Kidney (tissue), 14 donors: ENCODE results near the gene RIMS1. TPM values are rescaled to one million over a fixed set of nuclear protein-coding genes. Genes with fewer than 3 reads are reported as not detected.

Experiments
- DNase-seq, 5 donors: peaks; one replicate each; pipeline ENCODE4 v3.0.0-alpha.2; 2013 to 2020
- FAIRE-seq: peaks from 2 replicates; lab custom pipeline; 2012; peaks lifted over from hg19 to GRCh38; lab: Jason Lieb, UNC
- H3K27ac ChIP-seq, 2 donors: one replicate each; pipeline ENCODE4 v1.7.0; 2013; ENCODE audit warnings: low read depth in 2 of 2, low read length in 2 of 2, inconsistent platforms in 1 of 2
- H3K27me3 ChIP-seq: one replicate; pipeline ENCODE4 v1.7.1; 2013; ENCODE audit warnings: low read length, inconsistent platforms; ENCODE audit not compliant: control insufficient read depth, insufficient read depth
- H3K36me3 ChIP-seq, 3 donors: one replicate each; pipeline versions ENCODE4 v1.7.0 to v1.7.1; 2013; ENCODE audit warnings: low read length in 3 of 3, control low read depth in 1 of 3, inconsistent platforms in 1 of 3; ENCODE audit not compliant: insufficient read depth in 3 of 3, control insufficient read depth in 2 of 3
- H3K4me1 ChIP-seq, 3 donors: one replicate each; pipeline versions ENCODE4 v1.7.0 to v1.7.1; 2013; ENCODE audit warnings: low read length in 3 of 3, inconsistent platforms in 1 of 3, low read depth in 1 of 3; ENCODE audit not compliant: control insufficient read depth in 2 of 3, insufficient read depth in 2 of 3
- H3K4me3 ChIP-seq, 3 donors: one replicate each; pipeline versions ENCODE4 v1.7.0 to v1.8.1; 2013; ENCODE audit warnings: low read length in 3 of 3, control low read depth in 1 of 3, inconsistent platforms in 1 of 3
- H3K9ac ChIP-seq, 3 donors: one replicate each; pipeline versions ENCODE4 v1.7.0 to v1.7.1; 2013; ENCODE audit warnings: low read length in 3 of 3, control low read depth in 1 of 3, inconsistent platforms in 1 of 3
- H3K9me3 ChIP-seq, 3 donors: one replicate each; pipeline versions ENCODE4 v1.7.0 to v1.7.1; 2013; ENCODE audit warnings: low read length in 3 of 3, control low read depth in 1 of 3, inconsistent platforms in 1 of 3; ENCODE audit not compliant: control insufficient read depth in 2 of 3, insufficient read depth in 1 of 3
- CTCF ChIP-seq: IDR thresholded peaks from 3 replicates; pipeline ENCODE4 v1.5.1; 2012; ENCODE audit warnings: mild to moderate bottlenecking, moderate library complexity, borderline replicate concordance; ENCODE audit not compliant: insufficient read depth; ENCODE audit errors: extremely low read depth
- intact Hi-C: fragments of 100-400 bp; cut with DNase I; formaldehyde crosslinking; loops from one replicate; pipeline ENCODE4 v1.11.1; 2022
- polyA plus RNA-seq: library from polyadenylated mRNA; stranded (reverse); fragments of 350-450 nt; fragmentation: Illumina TruSeq; extraction: RNeasy Lipid Tissue Mini Kit (QIAGEN cat#74804); gene quantifications from one replicate; pipeline ENCODE4 v1.2.3, GENCODE V29; 2014; ENCODE audit warnings: low read depth, low replicate concordance; ENCODE audit not compliant: insufficient read depth
- total RNA-seq: library from RNA; stranded (reverse); fragmentation: NEBNext Ultra II Directional; extraction: Animal tissue kit (Norgen Biotek cat#: 25700); gene quantifications from one replicate; pipeline ENCODE4 v1.2.1, GENCODE V29; 2021
- donor health status: control.
- donor health status: control.
- donor health status: control.
- donor health status: control.
- donor health status: control.
- donor health status: DM: yes; HTN: yes; CAD: no.
- donor health status: Normal renal cell carcinoma (clear cell type).

The RIMS1 gene
- total and polyA plus RNA-seq, 2 donors from 2014 or later, result 4.5 TPM; not detected in 1

- H3K4me1 ChIP-seq, result no peaks in the 10 kb centered on the region
- FAIRE-seq (no peak), DNase-seq (no peak)
- H3K9ac ChIP-seq, result no peak overlapping the region
- intact Hi-C loops, result no loop called here
- H3K27me3 ChIP-seq, result no peaks in the 10 kb centered on the region
- H3K27ac ChIP-seq, result no peak overlapping the region
- TF ChIP-seq CTCF, result no peak
- no peaks in the 10 kb centered on the region for H3K9me3 ChIP-seq
- no peaks in the 10 kb centered on the region for H3K36me3 ChIP-seq
- no peak overlapping the region for H3K4me3 ChIP-seq
Observed at GRCh38 chr6:72386324-72386723, 500.0 kb downstream of the RIMS1 start.

- intact Hi-C loops, result no loop called here
- H3K36me3 ChIP-seq, result no peaks in the 10 kb centered on the region
- H3K4me1 ChIP-seq, result no peaks in the 10 kb centered on the region
- no peak overlapping the region for H3K9ac ChIP-seq
- TF ChIP-seq CTCF, result no peak
- no peak for FAIRE-seq
- DNase-seq, result no peak
- no peaks in the 10 kb centered on the region for H3K27me3 ChIP-seq
- no peaks in the 10 kb centered on the region for H3K9me3 ChIP-seq
- no peak overlapping the region for H3K27ac ChIP-seq
- H3K4me3 ChIP-seq, result no peak overlapping the region
Observed at GRCh38 chr6:72389698-72390097, 503.3 kb downstream of the RIMS1 start.

GRCh38 chr6:72390548-72390947 lies 504.2 kb downstream of the RIMS1 start:
- intact Hi-C loops, result no loop called here

More at GRCh38 chr6:72390548-72390947, 504.2 kb downstream of the RIMS1 start:
- Histone ChIP-seq H3K9ac (no peak overlapping the region), H3K4me3 (no peak overlapping the region), H3K36me3 (no peaks in the 10 kb centered on the region), H3K27me3 (no peaks in the 10 kb centered on the region), H3K27ac (no peak overlapping the region), H3K9me3 (no peaks in the 10 kb centered on the region), H3K4me1 (no peaks in the 10 kb centered on the region)
- TF ChIP-seq CTCF, result no peak
- DNase-seq, result no peak
- no peak for FAIRE-seq
